K562 (cell line): ENCODE data around the gene TNF. TPM values are rescaled to one million over a fixed set of nuclear protein-coding genes. Genes with fewer than 3 reads are reported as not detected.
A peak's percentile ranks its signal among the peaks of the same experiment; 100 is the strongest.

ENCODE experiments used
- CBX5 ChIP-seq: IDR thresholded peaks from 2 replicates; pipeline ENCODE4 v1.6.1; 2014; ENCODE audit warnings: low read depth, borderline replicate concordance
- KDM5B ChIP-seq: fragments of 200-600 bp; sonication (generic); IDR thresholded peaks from 2 replicates; pipeline ENCODE4 v1.6.1; 2012; ENCODE audit warnings: low read depth, mild to moderate bottlenecking, moderate library complexity, low read length, control low read depth, inconsistent platforms; ENCODE audit not compliant: insufficient replicate concordance
- LEF1 ChIP-seq: fragments of 450-650 bp; IDR thresholded peaks from 2 replicates; pipeline ENCODE4 v1.6.1; 2016; ENCODE audit warnings: mild to moderate bottlenecking
- MYNN ChIP-seq, 2 experiments: sonication (generic); formaldehyde crosslinking in 1 of 2; IDR thresholded peaks; 2 replicates each; pipeline versions ENCODE4 v1.5.0 to v1.6.1; 2016 to 2020; ENCODE audit warnings: antibody characterized with exemption in 1 of 2, missing genetic modification reagents in 1 of 2
- NFRKB ChIP-seq: fragments of 450-650 bp; IDR thresholded peaks from 2 replicates; pipeline ENCODE4 v1.6.1; 2016; ENCODE audit warnings: low read depth
- PBX2 ChIP-seq, 2 experiments: IDR thresholded peaks in 1 of 2; conservative IDR thresholded peaks in 1 of 2; 2 replicates each; pipeline ENCODE4 v1.6.1; 2016; ENCODE audit warnings: low read depth in 2 of 2, mild to moderate bottlenecking in 1 of 2, missing compliant biosample characterization in 1 of 2, missing genetic modification characterization in 1 of 2, moderate library complexity in 1 of 2
- PML ChIP-seq: IDR thresholded peaks from 2 replicates; pipeline ENCODE4 v1.6.1; 2012; ENCODE audit warnings: low read length, inconsistent platforms
- RNF2 ChIP-seq: sonication (generic); IDR thresholded peaks from 2 replicates; pipeline ENCODE4 v1.6.1; 2016
- SMARCA5 ChIP-seq: fragments of 450-650 bp; IDR thresholded peaks from 2 replicates; pipeline ENCODE4 v1.6.1; 2016
- STAG1 ChIP-seq: sonication (generic); formaldehyde crosslinking; IDR thresholded peaks from 2 replicates; pipeline ENCODE4 v1.5.0; 2020; ENCODE audit warnings: missing genetic modification reagents, borderline replicate concordance
- TAF9B ChIP-seq: fragments of 450-650 bp; IDR thresholded peaks from 2 replicates; pipeline ENCODE4 v1.6.1; 2018; ENCODE audit warnings: mild to moderate bottlenecking; ENCODE audit not compliant: partially characterized antibody
- TCF3 ChIP-seq: sonication (generic); formaldehyde crosslinking; IDR thresholded peaks from 2 replicates; pipeline ENCODE4 v1.4.0; 2020; ENCODE audit warnings: mild to moderate bottlenecking, missing genetic modification reagents
- ZNF175 ChIP-seq: fragments of 200-800 bp; sonication (Bioruptor generic); IDR thresholded peaks from 2 replicates; pipeline ENCODE4 v1.6.1; 2016; ENCODE audit warnings: low read depth, mild to moderate bottlenecking, missing genetic modification characterization, missing compliant biosample characterization
- ZNF311 ChIP-seq: fragments of 250-450 bp; sonication (Bioruptor Pico); IDR thresholded peaks from 2 replicates; pipeline ENCODE4 v1.4.0; 2020; ENCODE audit warnings: mild to moderate bottlenecking, moderate library complexity
- ZNF79 ChIP-seq: fragments of 250-450 bp; sonication (Bioruptor Pico); IDR thresholded peaks from 2 replicates; pipeline ENCODE4 v1.4.0; 2020; ENCODE audit warnings: low read depth, mild to moderate bottlenecking, moderate library complexity
- polyA plus RNA-seq, 8 experiments: library from polyadenylated mRNA; depleted of rRNA in 4 of 8; stranded (reverse) in 5 of 8; unstranded in 3 of 8; fragments of >200 nt; fragmentation: Nextera tagmentation in 2 of 8; fragmentation: Illumina TruSeq in 1 of 8; extraction: Ambion mirVana in 2 of 8; extraction: Trizol in 1 of 8; gene quantifications; 2 replicates each; pipeline versions ENCODE4 v1.2.1 to v1.2.3, GENCODE V29; 2011 to 2014; ENCODE audit warnings: inconsistent platforms in 1 of 8, missing spikeins in 1 of 8
- total RNA-seq, 7 experiments: library from RNA; depleted of rRNA in 6 of 7; stranded (reverse); fragments of >200 nt in 6 of 7; fragmentation: Illumina TruSeq in 2 of 7; extraction: Trizol in 2 of 7; gene quantifications; 2 replicates each; pipeline versions ENCODE4 v1.2.1 to v1.2.3, GENCODE V29; 2011 to 2021; ENCODE audit warnings: low replicate concordance in 1 of 7
- TF ChIP-seq, protein P1 (sequence below), 2 experiments: fragments of 450-650 bp in 1 of 2; sonication (generic) in 1 of 2; formaldehyde crosslinking in 1 of 2; IDR thresholded peaks; 2 replicates each; pipeline versions ENCODE4 v1.7.1 to v1.9.0; 2016 to 2022; ENCODE audit warnings: inconsistent platforms in 1 of 2, mild to moderate bottlenecking in 1 of 2, missing genetic modification reagents in 1 of 2

Gene TNF
- total and polyA plus RNA-seq, 9 of the 15 experiments (the other 6 are each of a cell fraction or from before 2014, with no cell fraction given), result 0.08 to 0.40 TPM; not detected in 7

DNA sequence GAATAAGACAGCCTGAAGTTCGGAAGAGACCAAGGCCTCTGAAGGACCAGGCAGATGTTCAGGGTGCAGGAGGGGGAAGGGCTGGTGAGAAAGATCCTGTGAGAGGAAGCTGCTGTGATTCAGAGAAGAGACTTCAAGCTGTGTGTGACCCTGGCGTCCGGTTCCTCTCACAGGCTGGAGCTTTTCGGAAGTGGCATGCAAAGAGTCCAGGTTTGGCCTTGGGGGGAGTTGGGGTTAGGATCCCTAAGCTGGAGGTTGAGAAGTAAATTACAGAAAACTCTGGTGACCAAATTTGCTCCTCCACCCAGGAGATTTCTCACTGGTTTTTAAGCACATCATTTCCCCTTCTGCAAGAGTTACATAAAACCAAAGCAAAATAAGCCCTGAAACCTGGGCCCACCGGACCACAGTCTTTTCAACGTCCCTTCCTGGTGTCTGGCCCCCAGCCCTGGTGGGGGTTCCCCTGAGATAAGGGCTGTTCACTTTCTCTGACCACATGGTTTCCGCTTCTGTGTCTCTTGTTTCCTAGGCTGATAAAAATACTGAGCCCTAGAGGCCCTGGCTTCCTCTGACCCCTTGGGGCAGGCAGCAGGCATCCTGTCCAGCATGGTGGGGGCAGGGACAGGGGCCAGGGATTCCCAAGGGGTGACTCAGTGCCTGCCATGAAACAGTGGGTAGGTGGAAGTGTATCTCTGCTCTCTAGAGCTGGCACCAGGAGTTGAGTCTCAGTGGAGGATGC, 15.2 kb upstream of the TNF start (continued):
- TF ChIP-seq PBX2 (CRISPR knock-in tag; IDR thresholded peaks at IDR 0.05; ENCODE audit: low read depth) (no peak), PBX2 (tag; conservative IDR thresholded peaks at IDR 0.05; ENCODE audit: low read depth) (no peak), PML (no peak), TAF9B (peak; percentile 42), MYNN (IDR thresholded peaks at IDR 0.05) (0 out of 2 replicates have a peak, but pooled peaks have one; percentile 66), MYNN (CRISPR knock-in tag; IDR thresholded peaks at IDR 0.05) (no peak), RNF2 (peak; percentile 90), KDM5B (no peak), LEF1 (peak; percentile 71), NFRKB (no peak), ZNF79 (CRISPR knock-in tag) (peak; percentile 10; the same call in 1 of the 2 replicates), CBX5 (no peak), SMARCA5 (0 out of 2 replicates have a peak, but pooled peaks have one; percentile 2), ZNF175 (CRISPR knock-in tag) (0 out of 2 replicates have a peak, but pooled peaks have one; percentile 52), STAG1 (peak; percentile 11; the same call in 1 of the 2 replicates), TCF3 (CRISPR knock-in tag) (peak; percentile 55), ZNF311 (CRISPR knock-in tag) (no peak)
- TF ChIP-seq, protein P1, sequence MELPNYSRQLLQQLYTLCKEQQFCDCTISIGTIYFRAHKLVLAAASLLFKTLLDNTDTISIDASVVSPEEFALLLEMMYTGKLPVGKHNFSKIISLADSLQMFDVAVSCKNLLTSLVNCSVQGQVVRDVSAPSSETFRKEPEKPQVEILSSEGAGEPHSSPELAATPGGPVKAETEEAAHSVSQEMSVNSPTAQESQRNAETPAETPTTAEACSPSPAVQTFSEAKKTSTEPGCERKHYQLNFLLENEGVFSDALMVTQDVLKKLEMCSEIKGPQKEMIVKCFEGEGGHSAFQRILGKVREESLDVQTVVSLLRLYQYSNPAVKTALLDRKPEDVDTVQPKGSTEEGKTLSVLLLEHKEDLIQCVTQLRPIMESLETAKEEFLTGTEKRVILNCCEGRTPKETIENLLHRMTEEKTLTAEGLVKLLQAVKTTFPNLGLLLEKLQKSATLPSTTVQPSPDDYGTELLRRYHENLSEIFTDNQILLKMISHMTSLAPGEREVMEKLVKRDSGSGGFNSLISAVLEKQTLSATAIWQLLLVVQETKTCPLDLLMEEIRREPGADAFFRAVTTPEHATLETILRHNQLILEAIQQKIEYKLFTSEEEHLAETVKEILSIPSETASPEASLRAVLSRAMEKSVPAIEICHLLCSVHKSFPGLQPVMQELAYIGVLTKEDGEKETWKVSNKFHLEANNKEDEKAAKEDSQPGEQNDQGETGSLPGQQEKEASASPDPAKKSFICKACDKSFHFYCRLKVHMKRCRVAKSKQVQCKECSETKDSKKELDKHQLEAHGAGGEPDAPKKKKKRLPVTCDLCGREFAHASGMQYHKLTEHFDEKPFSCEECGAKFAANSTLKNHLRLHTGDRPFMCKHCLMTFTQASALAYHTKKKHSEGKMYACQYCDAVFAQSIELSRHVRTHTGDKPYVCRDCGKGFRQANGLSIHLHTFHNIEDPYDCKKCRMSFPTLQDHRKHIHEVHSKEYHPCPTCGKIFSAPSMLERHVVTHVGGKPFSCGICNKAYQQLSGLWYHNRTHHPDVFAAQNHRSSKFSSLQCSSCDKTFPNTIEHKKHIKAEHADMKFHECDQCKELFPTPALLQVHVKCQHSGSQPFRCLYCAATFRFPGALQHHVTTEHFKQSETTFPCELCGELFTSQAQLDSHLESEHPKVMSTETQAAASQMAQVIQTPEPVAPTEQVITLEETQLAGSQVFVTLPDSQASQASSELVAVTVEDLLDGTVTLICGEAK (IDR thresholded peaks at IDR 0.05), result peak; percentile 44; the same call in 1 of the 2 replicates
- TF ChIP-seq, protein P1 (CRISPR knock-in tag; IDR thresholded peaks at IDR 0.05), result no peak
